SK-N-MC (cell line): ENCODE results near the gene AGAP4.
"Not testable (repeated sequence)": the region's sequence is repeated elsewhere in the genome, so short reads cannot be mapped to it uniquely, and the experiment has no call there.

ENCODE experiments used
- EZH2 ChIP-seq: fragments of 200-600 bp; sonication (generic); IDR thresholded peaks from one replicate; pipeline ENCODE4 v1.6.1; 2017; ENCODE audit warnings: antibody characterized with exemption
- POLR2AphosphoS5 ChIP-seq: IDR thresholded peaks from 2 replicates; pipeline ENCODE4 v1.6.1; 2012; ENCODE audit warnings: mild to moderate bottlenecking, low read depth, low read length, borderline replicate concordance

DNA sequence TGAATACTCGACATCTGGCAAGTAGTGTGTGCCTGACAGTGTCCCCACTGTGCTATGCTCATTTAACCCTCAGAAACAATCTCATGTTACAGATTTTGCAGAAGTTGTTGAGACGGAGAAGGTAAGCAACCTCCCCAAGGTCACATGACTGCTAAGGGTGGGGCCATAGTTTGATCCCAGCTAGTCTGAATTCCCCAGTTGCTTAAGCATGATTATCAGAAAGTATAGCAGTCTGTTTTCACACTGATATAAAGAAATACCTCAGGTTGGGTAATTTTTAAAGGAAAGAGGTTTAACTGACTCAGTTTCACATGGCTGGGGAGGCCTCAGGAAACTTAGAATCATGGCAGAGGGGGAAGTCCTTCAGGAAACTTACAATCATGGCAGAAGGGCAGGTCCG lies 1.2 kb upstream of the AGAP4 start:
- not testable (repeated sequence) for TF ChIP-seq POLR2AphosphoS5, EZH2
